ENCODE results near the gene GLP2R. TPM values are rescaled to one million over a fixed set of nuclear protein-coding genes. Genes with fewer than 3 reads are reported as not detected.

Gene GLP2R
- total RNA-seq, 1 donor, result not detected

- H3K4me3 ChIP-seq (ENCODE audit: low read depth, low read length), result no peak overlapping the region
- TF ChIP-seq CTCF (IDR thresholded peaks at IDR 0.05; ENCODE audit: insufficient read depth, low read length), result no peak
- DNase-seq (ENCODE audit: low read depth), result no peak
Measured at GRCh38 chr17:9936095-9936494, 110.4 kb downstream of the GLP2R start.

DNA sequence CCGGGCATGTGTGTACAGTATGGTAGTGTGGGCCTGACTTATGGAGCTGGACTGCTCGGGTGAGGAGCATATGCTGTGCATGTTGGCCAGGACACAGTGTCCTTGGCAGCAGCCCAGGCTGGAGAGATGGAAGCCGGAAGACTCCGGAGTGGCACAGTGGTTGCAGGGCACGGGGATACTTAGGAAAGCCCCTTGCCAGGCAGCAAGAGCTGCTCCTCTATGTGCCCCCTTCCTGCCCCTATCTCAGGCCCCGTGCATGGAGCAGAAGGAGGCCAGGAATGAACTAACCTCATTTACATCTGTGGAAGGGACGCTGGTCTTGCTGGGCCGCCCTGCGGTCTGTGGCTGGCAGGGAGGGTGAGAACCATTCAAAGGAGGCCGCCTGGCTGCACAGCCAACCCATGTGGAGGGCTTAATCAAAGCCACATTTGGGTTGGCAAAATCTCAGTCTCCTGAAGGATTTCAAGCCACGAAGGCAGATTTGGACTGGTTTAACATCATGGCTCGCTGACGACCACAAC is 111.6 kb downstream of the GLP2R start:
- no peak overlapping the region for H3K4me3 ChIP-seq (ENCODE audit: low read depth, low read length)
- TF ChIP-seq CTCF (IDR thresholded peaks at IDR 0.05; ENCODE audit: insufficient read depth, low read length), result no peak
- peak; percentile 51 for DNase-seq (ENCODE audit: low read depth)

DNA sequence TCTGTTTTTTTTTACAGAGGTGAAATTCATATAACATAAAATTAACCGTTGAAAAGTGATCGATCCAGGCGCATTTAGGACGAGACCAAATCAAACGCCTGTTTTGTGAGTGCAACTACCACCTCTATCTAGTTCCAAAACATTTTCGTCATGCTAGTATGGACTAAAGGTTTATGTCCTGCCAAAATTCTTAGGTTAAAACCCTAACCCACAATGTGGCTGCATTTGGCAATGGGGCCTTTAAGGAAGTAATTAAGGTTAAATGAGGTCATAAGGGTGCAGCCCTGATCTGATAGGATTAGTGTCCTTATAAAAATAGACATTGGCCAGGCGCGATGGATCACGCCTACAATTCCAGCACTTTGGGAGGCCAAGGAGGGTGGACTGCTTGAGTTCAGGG is 112.2 kb downstream of the GLP2R start:
- no peak for TF ChIP-seq CTCF (IDR thresholded peaks at IDR 0.05; ENCODE audit: insufficient read depth, low read length)
- no peak overlapping the region for H3K4me3 ChIP-seq (ENCODE audit: low read depth, low read length)
- peak; percentile 1 for DNase-seq (ENCODE audit: low read depth)

DNA sequence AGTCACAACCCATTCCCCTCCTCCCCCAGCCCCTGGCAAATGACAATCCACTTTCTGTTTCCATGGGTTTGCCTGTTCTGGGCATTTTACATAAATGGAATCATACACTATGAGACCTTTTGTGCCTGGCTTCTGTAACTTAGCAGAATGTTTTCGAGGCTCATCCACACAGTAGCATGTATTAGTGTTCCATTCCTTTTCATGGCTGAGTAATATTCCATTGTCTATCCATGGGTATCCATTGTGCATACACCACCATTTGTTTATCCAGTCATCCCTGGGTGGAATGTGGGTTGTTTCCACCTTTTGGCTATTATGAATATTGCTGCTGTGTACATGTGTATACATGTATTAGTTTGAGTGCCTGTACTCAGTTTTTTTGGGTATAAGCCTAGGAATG is 113.0 kb downstream of the GLP2R start:
- no peak for TF ChIP-seq CTCF (IDR thresholded peaks at IDR 0.05; ENCODE audit: insufficient read depth, low read length)
- DNase-seq (ENCODE audit: low read depth), result no peak
- H3K4me3 ChIP-seq (ENCODE audit: low read depth, low read length), result no peak overlapping the region

- no peak for DNase-seq (ENCODE audit: low read depth)
- TF ChIP-seq CTCF (IDR thresholded peaks at IDR 0.05; ENCODE audit: insufficient read depth, low read length), result no peak
- H3K4me3 ChIP-seq (ENCODE audit: low read depth, low read length), result no peak overlapping the region
Measured at GRCh38 chr17:9940841-9941240, 115.1 kb downstream of the GLP2R start.

- no peak for TF ChIP-seq CTCF (IDR thresholded peaks at IDR 0.05; ENCODE audit: insufficient read depth, low read length)
- H3K4me3 ChIP-seq (ENCODE audit: low read depth, low read length), result no peak overlapping the region
- DNase-seq (ENCODE audit: low read depth), result no peak
Measured at GRCh38 chr17:9941305-9941704, 115.6 kb downstream of the GLP2R start.

Other genes with a start within 250 kb of the GLP2R start
- gene CFAP52, start 249.3 kb upstream of the GLP2R start, total RNA-seq (ENCODE audit: low replicate concordance), result 0.18 and 2.7 TPM in 2 replicates
- not detected in 2 replicates for gene USP43, start 180.4 kb upstream of the GLP2R start, total RNA-seq (ENCODE audit: low replicate concordance)
- gene DHRS7C, start 34.3 kb upstream of the GLP2R start, total RNA-seq (ENCODE audit: low replicate concordance), result not detected in 2 replicates
- not detected in 2 replicates for gene GSG1L2, start 3.8 kb upstream of the GLP2R start, total RNA-seq (ENCODE audit: low replicate concordance)
- gene RCVRN, start 79.3 kb downstream of the GLP2R start, total RNA-seq (ENCODE audit: low replicate concordance), result not detected in 2 replicates